H1 (cell line): Measurements from ENCODE around the gene CDK15. TPM values are rescaled to one million over a fixed set of nuclear protein-coding genes. Genes with fewer than 3 reads are reported as not detected.

Experiments used
- polyA plus RNA-seq, 7 experiments: library from polyadenylated mRNA; depleted of rRNA in 3 of 7; stranded (reverse) in 5 of 7; unstranded in 2 of 7; fragments of >200 nt in 5 of 7; fragments of 200-250 nt in 2 of 7; gene quantifications; 1 replicate in 5 of 7; 2 replicates in 1 of 7; 4 replicates in 1 of 7; pipeline versions ENCODE4 v1.2.1 to v1.2.3, GENCODE V29; 2011 to 2013; ENCODE audit warnings: missing spikeins in 2 of 7, mixed read lengths in 2 of 7
- small RNA-seq: library from polyadenylated mRNA; stranded (forward); fragments of <200 nt; extraction: miRNeasy Mini kit (QIAGEN cat#:217004); gene quantifications from one replicate; pipeline ENCODE3, GENCODE V24; 2013; ENCODE audit not compliant: insufficient read depth
- total RNA-seq: library from RNA; stranded (reverse); fragmentation: NEBNext Ultra II Directional; extraction: Animal tissue kit (Norgen Biotek cat#: 25700); gene quantifications from 2 replicates; pipeline ENCODE4 v1.2.1, GENCODE V29; 2021

Gene CDK15
- total and polyA plus RNA-seq, 2 of the 8 experiments (the other 6 are each of a cell fraction or from before 2014, with no cell fraction given) = 0.03 TPM; not detected in 1

Small RNAs within 50 kb of the gene (small RNA-seq; reads per million reads assigned to genes)
- gene RF00019 = not detected
- gene RNU6-440P = not detected
- not detected for gene UBE2V1P11

Other genes starting within 250 kb of the CDK15 start
- 36.8 and 41.0 TPM in 2 replicates for gene TMEM237, start 163.0 kb upstream of the CDK15 start, total RNA-seq
- gene TMEM237, start 163.0 kb upstream of the CDK15 start, polyA plus RNA-seq (2011; rRNA removed) = 14.1 and 26.1 TPM in 2 replicates
- gene MPP4, start 107.9 kb upstream of the CDK15 start, total RNA-seq = 0.15 TPM in 1 of 2 replicates, not detected in the other
- not detected in 2 replicates for gene MPP4, start 107.9 kb upstream of the CDK15 start, polyA plus RNA-seq (2011; rRNA removed)
- 34.5 and 36.4 TPM in 2 replicates for gene ALS2, start 25.6 kb upstream of the CDK15 start, total RNA-seq
- gene ALS2, start 25.6 kb upstream of the CDK15 start, polyA plus RNA-seq (2011; rRNA removed) = 10.1 and 12.1 TPM in 2 replicates
- 246 TPM in 2 replicates for gene FZD7, start 227.3 kb downstream of the CDK15 start, total RNA-seq
- 176 and 280 TPM in 2 replicates for gene FZD7, start 227.3 kb downstream of the CDK15 start, polyA plus RNA-seq (2011; rRNA removed)